Measurements from ENCODE around the gene LANCL2.
A peak's percentile ranks its signal among the peaks of the same experiment; 100 is the strongest.
"Not testable (repeated sequence)": the region's sequence is repeated elsewhere in the genome, so short reads cannot be mapped to it uniquely, and the experiment has no call there.

LANCL2 gene

DNA sequence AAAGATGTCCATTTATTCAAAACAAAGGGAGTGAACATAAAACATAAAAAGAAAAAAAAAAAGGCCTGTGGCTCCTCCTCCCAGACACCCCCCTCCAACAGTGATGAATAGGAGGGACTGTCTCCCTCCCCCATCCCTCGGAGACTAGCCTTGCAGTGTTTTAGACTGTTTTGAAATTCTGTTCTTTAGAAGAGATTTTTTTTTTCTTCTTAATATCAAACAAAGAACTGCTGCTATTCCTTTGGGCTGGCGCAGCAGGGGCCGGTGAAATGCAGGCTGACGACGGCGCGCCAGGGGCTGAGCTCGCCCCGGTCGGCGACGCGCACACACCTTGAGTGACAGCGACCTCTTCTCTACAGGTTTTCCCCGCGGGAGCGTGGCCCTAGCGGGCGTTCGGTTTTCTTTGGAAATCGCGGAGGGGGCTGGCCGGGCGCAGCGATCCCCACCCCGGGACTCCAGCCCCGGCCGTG lies at the start of gene LANCL2:
TSS of gene LANCL2 (plus strand) at position 133 of the 470 bp plus-strand sequence. CDS start 689 bp downstream, outside the sequence.
- DNase-seq: peak; percentile 87

- no peak for DNase-seq
Observed at GRCh38 chr7:55325371-55325792, 39.8 kb upstream of the LANCL2 start.

GRCh38 chr7:55326081-55326835 lies 38.9 kb upstream of the LANCL2 start:
- DNase-seq: no peak

DNA sequence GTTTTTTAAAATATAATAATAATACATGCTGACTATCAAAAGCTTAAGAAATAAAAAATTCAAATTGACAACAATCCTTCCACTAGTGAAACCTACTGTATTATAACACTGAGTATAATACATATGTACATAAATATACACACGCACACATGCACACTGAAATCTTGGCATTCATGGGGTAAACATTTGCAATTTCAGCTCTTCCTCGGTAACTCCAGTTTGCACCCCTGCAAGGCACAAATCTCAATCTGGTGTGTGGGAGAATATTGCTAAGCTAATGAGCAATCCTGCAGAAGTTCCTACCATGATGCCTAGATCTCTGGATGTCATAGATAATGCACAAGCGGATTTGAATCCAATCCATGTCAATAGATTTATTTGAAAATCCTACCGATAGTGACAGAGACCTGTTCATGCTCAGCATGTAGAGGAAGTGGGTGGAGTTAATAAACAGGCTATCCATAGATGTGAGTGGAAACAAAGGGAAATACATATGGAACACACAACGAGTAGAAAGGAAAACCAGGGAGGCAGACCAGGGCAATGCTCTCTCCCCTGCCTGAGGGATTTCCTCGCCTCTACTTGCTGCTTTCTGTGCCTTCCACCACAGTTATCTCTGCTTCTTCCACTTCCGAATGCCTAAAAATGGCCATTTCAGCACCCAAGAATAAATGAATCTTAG lies 38.1 kb upstream of the LANCL2 start:
- no peak for DNase-seq

GRCh38 chr7:55335151-55335550 lies 30.0 kb upstream of the LANCL2 start:
- no peak for DNase-seq

DNA sequence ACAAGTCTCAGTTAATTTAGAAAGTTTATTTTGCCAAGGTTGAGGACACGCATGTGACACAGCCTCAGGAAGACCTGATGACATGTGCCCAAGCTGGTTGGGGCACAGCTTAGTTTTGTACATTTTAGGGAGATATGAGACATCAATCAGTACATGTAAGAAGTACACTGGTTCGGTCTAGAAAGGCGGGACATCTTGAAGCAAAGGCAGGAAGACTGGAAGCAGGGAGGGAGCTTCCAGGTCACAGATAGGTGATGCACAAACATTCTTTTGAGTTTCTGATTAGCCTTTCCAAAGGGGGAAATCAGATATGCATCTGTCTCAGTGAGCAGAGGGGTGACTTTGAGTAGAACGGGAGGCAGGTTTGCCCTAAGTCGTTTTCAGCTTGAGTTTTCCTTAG lies 29.4 kb upstream of the LANCL2 start:
- no peak for DNase-seq

GRCh38 chr7:55336540-55336939 lies 28.6 kb upstream of the LANCL2 start:
- no peak for DNase-seq

DNA sequence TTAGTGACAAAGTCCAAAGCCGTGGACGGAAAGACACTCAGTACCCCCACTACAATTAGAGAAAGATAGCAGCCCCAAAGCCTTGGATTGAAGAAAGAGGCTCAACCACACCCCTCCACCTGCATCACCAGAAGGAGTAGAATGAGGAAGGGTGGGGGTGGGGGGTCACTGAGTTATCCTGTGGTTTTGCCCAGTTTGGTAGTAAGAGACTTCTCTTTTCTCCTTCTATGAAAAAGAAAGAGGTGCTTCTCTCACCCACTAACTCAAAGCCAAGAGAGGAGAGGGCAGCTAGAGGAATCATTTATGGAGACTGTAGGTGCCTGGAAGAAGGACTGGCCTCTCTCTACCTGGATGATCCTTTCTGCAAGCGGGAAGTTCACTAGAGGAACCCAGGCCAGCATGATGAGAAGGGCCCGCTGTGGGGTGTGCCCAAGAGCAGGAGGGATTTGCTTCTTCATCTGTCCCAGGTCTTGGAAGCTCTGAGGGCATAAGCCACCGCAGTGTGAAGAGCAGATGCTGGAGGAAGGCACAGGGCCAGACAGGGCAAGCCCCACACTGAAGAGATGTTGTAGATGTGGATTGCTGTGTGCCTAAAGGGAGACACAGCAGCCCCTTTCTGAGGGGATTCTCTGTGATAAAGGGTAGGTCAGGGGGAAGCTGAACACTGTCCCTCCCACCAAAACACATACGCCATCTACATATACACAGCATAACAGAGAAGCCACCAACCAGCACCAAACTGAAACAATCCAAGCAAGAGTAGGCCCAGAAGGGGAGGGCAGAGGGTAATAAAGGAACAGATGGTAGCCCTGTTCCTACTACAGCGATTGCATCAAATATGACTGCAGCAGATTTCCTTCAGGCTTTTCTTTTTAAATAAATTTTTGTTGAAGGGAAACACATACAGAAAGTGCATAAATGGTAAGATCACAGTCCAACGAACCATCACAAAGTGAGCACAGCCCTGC lies 25.8 kb upstream of the LANCL2 start:
- DNase-seq: no peak

DNA sequence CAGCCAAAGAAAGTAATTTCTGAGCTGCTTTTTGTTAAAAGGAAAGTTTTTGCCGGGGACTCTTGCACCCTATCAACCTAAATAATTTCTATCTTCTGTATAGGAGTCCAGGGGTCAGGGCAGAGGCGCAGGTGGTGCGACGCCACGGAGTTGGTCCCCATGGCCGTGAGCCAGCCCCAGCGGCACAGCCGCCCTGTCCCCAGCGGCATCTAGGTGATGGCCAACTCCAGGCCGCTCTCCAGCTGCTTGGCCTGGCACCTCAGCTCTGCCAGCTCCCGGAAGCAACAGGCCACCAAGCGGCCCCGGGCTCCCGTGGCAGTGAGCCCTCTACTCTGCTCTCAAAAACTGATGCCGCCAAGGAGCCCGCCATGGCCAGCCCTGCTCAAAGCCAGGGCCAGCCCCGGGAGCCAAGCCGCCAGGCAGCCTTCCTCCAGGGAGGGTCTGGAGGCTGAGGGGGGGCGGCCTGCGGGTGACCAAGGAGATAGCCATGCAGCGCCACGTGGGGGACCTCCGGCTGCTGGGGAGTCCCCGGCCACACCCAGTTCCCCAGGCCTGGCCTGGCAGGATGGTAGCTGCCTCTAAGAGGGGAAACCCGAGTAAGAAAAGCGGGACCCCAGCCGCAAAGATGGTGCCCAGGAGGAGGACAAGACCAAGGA lies 22.8 kb upstream of the LANCL2 start:
- no peak for DNase-seq

GRCh38 chr7:55343002-55343781 lies 21.9 kb upstream of the LANCL2 start:
- no peak for DNase-seq

DNA sequence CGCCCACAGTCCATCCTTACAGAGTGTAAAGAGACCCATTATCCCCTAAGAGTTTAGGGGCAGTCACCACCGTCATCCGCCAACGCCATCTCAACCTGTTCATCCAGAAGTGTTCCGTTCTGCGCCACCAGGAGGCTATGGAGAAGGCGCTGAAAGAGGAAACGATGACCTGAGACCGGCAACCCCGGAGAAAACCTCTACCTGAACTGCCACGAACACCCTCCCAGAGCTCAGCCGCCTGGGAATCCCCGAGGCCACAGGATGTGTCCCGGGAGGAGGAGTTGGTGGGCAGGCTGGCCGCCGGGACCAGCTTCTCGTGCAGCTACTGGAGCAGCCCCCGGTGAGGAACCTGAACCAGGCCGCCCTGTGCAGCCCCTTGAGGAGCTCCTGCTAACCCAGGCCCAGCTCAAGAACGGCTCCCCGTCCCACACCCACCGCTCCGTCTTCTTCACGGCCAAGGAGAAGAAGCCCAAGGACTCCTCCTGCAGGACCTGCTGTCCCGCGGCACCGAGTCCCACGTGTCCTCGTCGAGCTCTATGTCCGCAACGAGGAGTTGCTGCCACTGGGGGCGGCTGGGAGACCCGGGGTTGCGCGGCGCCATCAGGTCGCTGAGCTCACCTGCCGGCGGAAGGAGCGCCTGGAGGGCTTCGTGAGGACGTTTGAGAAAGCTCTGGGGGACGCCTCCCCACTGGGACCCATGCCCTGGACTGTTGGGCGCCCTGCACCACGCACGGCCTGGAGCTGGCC lies 21.1 kb upstream of the LANCL2 start:
- no peak for DNase-seq

DNA sequence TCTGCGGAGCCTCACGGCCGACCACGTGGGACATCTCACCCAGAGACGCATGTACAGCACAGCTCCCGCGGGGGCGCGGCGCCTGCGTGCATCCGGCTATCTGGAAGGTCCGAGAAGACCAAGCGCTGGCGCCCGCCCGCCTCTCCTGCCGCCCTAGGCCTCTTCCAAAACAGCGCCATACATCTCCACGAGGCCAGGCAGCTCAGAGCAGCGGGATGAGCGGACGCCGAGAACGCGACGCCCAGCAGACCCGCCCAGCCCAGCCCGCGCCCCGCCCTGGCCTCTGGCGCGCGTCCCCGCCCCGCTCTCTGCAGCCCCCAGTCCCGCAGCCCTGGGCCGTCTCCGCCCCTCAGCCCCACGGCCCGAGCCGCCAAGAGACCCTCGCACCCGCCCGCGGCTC lies 20.3 kb upstream of the LANCL2 start:
- DNase-seq: no peak

DNA sequence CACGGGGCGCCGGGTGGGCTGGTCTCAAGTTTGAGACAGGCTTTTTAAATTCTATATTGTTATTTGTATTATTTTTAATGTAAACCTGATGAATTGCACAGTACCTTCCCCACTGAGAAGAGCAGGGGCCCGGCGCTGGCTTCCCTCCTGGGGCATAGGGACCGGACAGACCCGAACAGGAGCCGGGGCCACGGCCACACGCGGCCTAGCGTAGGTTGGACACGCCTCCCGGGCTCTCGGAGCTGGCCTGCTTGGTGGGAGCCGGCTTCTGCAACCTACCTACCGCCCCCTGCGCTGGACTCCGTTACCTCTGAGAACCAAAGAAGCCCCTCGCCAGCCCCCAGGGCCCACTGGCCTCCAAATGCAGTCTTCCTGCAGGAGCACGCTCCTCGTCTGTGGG lies 19.8 kb upstream of the LANCL2 start:
- DNase-seq: no peak

GRCh38 chr7:55348502-55348901 lies 16.6 kb upstream of the LANCL2 start:
- DNase-seq: no peak

DNA sequence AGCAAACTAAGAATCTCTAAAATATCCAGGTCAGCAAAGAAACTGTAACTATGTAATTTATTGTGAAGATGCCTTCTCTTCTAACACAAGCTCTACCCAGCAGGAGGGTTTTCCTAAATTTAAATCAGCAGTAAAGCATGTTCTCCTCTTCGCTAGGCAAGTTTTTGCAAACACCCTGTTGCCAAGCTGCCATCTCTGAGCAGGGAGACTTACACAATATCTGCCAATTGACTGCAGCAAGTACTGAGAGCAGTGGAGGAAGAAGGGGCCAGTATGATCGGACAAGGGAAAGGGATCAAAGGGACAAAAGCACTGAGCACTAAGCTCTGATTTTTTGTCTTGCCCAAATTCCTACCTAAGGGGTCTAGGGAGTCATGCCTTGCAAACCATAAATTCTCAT lies 16.0 kb upstream of the LANCL2 start:
- DNase-seq: no peak

- DNase-seq: no peak
Observed at GRCh38 chr7:55350281-55350680, 14.9 kb upstream of the LANCL2 start.

GRCh38 chr7:55351263-55351662 lies 13.9 kb upstream of the LANCL2 start:
- no peak for DNase-seq

DNA sequence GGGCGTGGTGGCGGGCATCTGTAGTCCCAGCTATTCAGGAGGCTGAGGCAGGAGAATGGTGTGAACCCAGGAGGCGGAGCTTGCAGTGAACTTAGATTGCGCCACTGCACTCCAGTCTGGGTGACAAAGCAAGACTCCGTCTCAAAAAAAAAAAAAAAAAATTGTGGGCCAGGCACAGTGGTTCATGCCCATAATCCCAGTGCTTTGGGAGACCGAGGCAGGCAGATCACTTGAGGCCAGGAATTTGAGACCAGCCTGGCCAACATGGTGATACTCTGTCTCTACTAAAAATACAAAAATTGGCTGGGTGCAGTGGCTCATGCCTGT lies 12.2 kb upstream of the LANCL2 start:
- not testable (repeated sequence) for DNase-seq

DNA sequence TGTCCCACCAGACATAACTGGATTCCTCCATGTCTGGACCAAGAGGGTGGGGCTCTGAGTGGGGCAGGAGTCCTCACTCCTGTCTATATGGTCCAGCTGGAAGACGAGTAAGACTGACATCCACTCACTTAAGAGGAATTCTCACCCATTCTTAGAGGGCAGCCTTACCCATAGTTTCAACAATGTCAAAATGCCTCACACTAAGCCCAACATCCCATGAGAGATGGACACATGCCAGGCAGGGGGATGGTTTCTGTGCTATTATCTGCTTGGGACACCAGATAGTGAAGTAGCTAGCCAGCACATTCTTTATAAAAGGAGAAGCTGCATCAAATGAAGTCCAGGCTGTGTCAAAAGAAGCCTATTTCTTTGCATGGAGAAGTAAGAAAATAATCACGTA lies 4.7 kb upstream of the LANCL2 start:
- no peak for DNase-seq

- DNase-seq: no peak
Observed at GRCh38 chr7:55361560-55361959, 3.6 kb upstream of the LANCL2 start.

DNA sequence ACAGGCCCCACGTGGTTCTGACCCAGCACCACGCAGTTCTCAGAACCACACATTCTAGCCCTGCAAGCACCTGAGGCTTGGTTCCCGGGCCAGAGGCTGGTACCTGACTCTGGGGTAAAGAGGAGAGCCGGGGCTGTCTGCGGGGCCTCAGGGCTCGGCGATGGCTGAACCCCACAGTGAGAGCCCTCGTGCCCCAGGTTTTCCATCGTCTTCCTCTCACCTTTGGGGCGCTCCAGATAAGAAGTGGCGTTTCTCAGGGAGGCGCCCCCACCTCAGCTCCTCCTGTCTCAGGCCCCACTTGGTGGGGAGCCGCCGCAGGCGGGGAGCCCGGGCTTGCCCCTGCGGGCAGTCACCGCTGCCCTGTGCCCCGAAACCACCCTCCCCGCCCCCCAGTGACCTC lies 2.2 kb upstream of the LANCL2 start:
- DNase-seq: no peak
